Measurements from ENCODE around the gene ENTPD3.

ENTPD3 gene

GRCh38 chr3:40355410-40355809 is 31.6 kb upstream of the ENTPD3 start:
- Histone ChIP-seq H3K9me3 (ENCODE audit: severe bottlenecking) (no peaks in the 10 kb centered on the region), H3K27ac (no peak overlapping the region), H3K36me3 (no peaks in the 10 kb centered on the region), H3K4me3 (ENCODE audit: low read depth, low read length) (no peak overlapping the region), H3K27me3 (ENCODE audit: insufficient read depth, low read depth, severe bottlenecking) (no peaks in the 10 kb centered on the region)
- no peak for TF ChIP-seq CTCF (IDR thresholded peaks at IDR 0.05; ENCODE audit: low read depth, low read length)
- DNase-seq: no peak

GRCh38 chr3:40358454-40358853 is 28.5 kb upstream of the ENTPD3 start:
- no peak overlapping the region for H3K4me3 ChIP-seq (ENCODE audit: low read depth, low read length)
- TF ChIP-seq CTCF (IDR thresholded peaks at IDR 0.05; ENCODE audit: low read depth, low read length): no peak
- H3K36me3 ChIP-seq: no peaks in the 10 kb centered on the region
- no peaks in the 10 kb centered on the region for H3K9me3 ChIP-seq (ENCODE audit: severe bottlenecking)
- DNase-seq: no peak
- H3K27ac ChIP-seq: no peak overlapping the region
- H3K27me3 ChIP-seq (ENCODE audit: insufficient read depth, low read depth, severe bottlenecking): no peaks in the 10 kb centered on the region

- no peaks in the 10 kb centered on the region for H3K36me3 ChIP-seq
- H3K27ac ChIP-seq: no peak overlapping the region
- no peak overlapping the region for H3K4me3 ChIP-seq (ENCODE audit: low read depth, low read length)
- no peaks in the 10 kb centered on the region for H3K9me3 ChIP-seq (ENCODE audit: severe bottlenecking)
- H3K27me3 ChIP-seq (ENCODE audit: insufficient read depth, low read depth, severe bottlenecking): no peaks in the 10 kb centered on the region
- TF ChIP-seq CTCF (IDR thresholded peaks at IDR 0.05; ENCODE audit: low read depth, low read length): no peak
- no peak for DNase-seq
These were observed 23.3 kb upstream of the ENTPD3 start for GRCh38 chr3:40363674-40364073.

GRCh38 chr3:40366203-40367162 is 20.5 kb upstream of the ENTPD3 start:
- H3K36me3 ChIP-seq: no peaks in the 10 kb centered on the region
- DNase-seq: no peak
- TF ChIP-seq CTCF (IDR thresholded peaks at IDR 0.05; ENCODE audit: low read depth, low read length): no peak
- H3K27ac ChIP-seq: no peak overlapping the region
- no peaks in the 10 kb centered on the region for H3K27me3 ChIP-seq (ENCODE audit: insufficient read depth, low read depth, severe bottlenecking)
- no peaks in the 10 kb centered on the region for H3K9me3 ChIP-seq (ENCODE audit: severe bottlenecking)
- no peak overlapping the region for H3K4me3 ChIP-seq (ENCODE audit: low read depth, low read length)

- H3K4me3 ChIP-seq (ENCODE audit: low read depth, low read length): no peak overlapping the region
- no peak for DNase-seq
- no peak overlapping the region for H3K27ac ChIP-seq
- no peaks in the 10 kb centered on the region for H3K36me3 ChIP-seq
- no peak for TF ChIP-seq CTCF (IDR thresholded peaks at IDR 0.05; ENCODE audit: low read depth, low read length)
- no peaks in the 10 kb centered on the region for H3K27me3 ChIP-seq (ENCODE audit: insufficient read depth, low read depth, severe bottlenecking)
- no peaks in the 10 kb centered on the region for H3K9me3 ChIP-seq (ENCODE audit: severe bottlenecking)
These were observed 17.3 kb upstream of the ENTPD3 start for GRCh38 chr3:40369716-40370115.

Data from WERI-Rb-1 (cell line).